Inflammatory macrophage (primary cell): Measurements from ENCODE around the gene TIGD2.

ENCODE experiments used
- DNase-seq, 2 donors: peaks; one replicate each; pipeline ENCODE4 v3.0.0-alpha.2; 2020 to 2022

TIGD2 gene

DNA sequence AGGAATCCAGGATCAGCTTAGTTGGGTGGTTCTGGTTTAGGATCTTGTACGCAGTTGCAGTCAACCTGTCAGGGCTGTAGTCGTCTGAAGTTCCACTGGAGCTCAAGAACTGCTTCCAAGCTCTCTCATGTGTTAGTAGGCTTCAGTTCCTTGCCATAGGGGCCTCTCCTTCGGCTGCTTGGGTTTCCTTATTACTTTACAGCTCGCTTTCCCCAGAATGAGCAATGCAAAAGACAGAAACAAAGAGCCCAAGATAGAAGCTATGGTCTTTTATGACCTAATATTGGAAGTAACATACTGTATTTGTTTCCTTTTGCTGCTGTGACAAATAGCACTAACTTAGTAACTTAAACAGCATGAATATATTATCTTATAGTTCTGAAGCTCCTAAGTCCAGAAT is 51.7 kb downstream of the TIGD2 start:
- no peak for DNase-seq

GRCh38 chr4:89164400-89164799 is 53.1 kb downstream of the TIGD2 start:
- DNase-seq = no peak
